Measurements from ENCODE around the gene APBB2. TPM values are rescaled to one million over a fixed set of nuclear protein-coding genes. Genes with fewer than 3 reads are reported as not detected.

The APBB2 gene
- total RNA-seq, 2 experiments from 2014 or later = 0.22 TPM; not detected in 1

DNA sequence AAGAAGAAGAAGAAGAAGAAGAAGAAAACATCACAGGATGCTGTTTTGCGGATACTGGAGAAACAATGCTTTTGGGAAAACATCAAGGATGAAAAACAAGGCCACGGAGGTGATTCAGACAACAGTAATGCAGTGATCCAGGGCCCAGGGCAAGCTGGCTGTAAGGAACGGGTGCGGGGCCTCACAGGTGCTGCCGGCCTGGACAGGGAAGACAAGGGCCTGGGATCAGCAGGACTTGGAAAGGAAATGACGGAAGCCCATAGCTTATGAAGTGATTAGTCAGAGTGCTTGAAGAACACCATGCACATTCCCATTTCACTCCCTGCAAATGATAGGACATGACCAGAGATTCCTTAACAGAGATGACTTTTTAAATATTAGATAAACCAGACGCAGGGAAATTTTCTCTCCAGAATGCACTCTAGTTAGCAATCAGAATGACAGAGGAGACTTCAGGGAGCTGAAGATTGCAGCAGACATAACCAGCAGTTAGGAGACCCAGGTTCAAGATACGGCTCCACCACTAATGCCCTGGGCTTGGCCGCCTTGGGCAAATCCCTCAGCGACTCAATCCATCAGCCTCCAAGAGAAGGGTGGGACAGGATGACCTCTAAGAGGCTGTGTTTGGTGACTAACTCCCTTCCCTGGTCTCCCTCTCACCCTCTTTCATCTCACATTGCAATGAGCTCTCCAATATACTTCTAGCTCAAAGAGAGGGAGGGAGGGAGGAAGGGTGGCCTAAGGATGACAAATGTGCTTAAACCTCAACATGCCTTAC, 54.1 kb downstream of the APBB2 start:
- Mint-ChIP-seq H3K4me3 (no peak overlapping the region), H3K4me1 (ENCODE audit: low read depth) (no peaks in the 10 kb centered on the region), H3K9me3 (no peaks in the 10 kb centered on the region), H3K27ac (no peak overlapping the region), H3K27me3 (peaks cover 30% of the 10 kb centered on the region), H3K36me3 (ENCODE audit: low read depth) (no peaks in the 10 kb centered on the region)
- Histone ChIP-seq H3K36me3 (ENCODE audit: insufficient read depth, low read length) (no peaks in the 10 kb centered on the region), H3K9me3 (ENCODE audit: control insufficient read depth in 1 of 2, insufficient read depth in 1 of 2, low read length in 2 of 2) (no peaks in the 10 kb centered on the region), H3K27ac (ENCODE audit: low read depth in 1 of 2, low read length in 2 of 2) (no peak overlapping the region), H3K27me3 (ENCODE audit: control insufficient read depth in 1 of 2, insufficient read depth in 2 of 2, low read length in 2 of 2) (no peaks in the 10 kb centered on the region), H3K4me1 (ENCODE audit: insufficient read depth, low read length) (no peaks in the 10 kb centered on the region), H3K4me3 (ENCODE audit: low read length) (no peak overlapping the region)
- DNase-seq (no peak), ATAC-seq (ENCODE audit: poor library complexity) (no peak)
- intact Hi-C loops (cut with DNase I, micrococcal nuclease) = no loop called here
- POLR2A ChIA-PET = no interaction called here
- TF ChIP-seq, protein P1, sequence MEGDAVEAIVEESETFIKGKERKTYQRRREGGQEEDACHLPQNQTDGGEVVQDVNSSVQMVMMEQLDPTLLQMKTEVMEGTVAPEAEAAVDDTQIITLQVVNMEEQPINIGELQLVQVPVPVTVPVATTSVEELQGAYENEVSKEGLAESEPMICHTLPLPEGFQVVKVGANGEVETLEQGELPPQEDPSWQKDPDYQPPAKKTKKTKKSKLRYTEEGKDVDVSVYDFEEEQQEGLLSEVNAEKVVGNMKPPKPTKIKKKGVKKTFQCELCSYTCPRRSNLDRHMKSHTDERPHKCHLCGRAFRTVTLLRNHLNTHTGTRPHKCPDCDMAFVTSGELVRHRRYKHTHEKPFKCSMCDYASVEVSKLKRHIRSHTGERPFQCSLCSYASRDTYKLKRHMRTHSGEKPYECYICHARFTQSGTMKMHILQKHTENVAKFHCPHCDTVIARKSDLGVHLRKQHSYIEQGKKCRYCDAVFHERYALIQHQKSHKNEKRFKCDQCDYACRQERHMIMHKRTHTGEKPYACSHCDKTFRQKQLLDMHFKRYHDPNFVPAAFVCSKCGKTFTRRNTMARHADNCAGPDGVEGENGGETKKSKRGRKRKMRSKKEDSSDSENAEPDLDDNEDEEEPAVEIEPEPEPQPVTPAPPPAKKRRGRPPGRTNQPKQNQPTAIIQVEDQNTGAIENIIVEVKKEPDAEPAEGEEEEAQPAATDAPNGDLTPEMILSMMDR (IDR thresholded peaks at IDR 0.05) = no peak
- CTCF ChIA-PET = no interaction called here

DNA sequence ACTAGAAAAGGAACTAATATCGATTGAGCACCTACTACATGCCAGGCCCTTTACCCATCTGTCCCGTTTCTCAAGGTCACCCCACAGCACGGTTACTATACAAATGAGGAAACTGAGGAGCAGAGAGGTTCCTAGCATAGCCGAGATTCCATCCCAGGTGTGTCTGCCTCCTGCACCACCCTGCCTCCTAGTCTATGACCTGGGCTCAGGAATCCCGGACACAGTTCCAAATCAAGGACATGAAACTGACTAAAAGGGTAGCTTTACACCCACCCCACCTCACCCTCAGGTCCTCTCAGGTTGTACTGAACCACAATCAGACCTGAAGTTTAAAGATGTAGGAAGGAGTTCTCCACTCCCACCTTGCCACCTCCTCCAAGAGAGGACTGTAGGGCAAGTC, 55.6 kb downstream of the APBB2 start:
- Histone ChIP-seq H3K9me3 (ENCODE audit: control insufficient read depth in 1 of 2, insufficient read depth in 1 of 2, low read length in 2 of 2) (no peaks in the 10 kb centered on the region), H3K27ac (ENCODE audit: low read depth in 1 of 2, low read length in 2 of 2) (no peak overlapping the region), H3K4me1 (ENCODE audit: insufficient read depth, low read length) (no peaks in the 10 kb centered on the region), H3K36me3 (ENCODE audit: insufficient read depth, low read length) (no peaks in the 10 kb centered on the region), H3K27me3 (ENCODE audit: control insufficient read depth in 1 of 2, insufficient read depth in 2 of 2, low read length in 2 of 2) (no peaks in the 10 kb centered on the region), H3K4me3 (ENCODE audit: low read length) (no peak overlapping the region)
- Mint-ChIP-seq H3K27me3 (peaks cover 32% of the 10 kb centered on the region), H3K4me3 (no peak overlapping the region), H3K27ac (no peak overlapping the region), H3K36me3 (ENCODE audit: low read depth) (no peaks in the 10 kb centered on the region), H3K9me3 (no peaks in the 10 kb centered on the region), H3K4me1 (ENCODE audit: low read depth) (no peaks in the 10 kb centered on the region)
- POLR2A ChIA-PET = no interaction called here
- no peak for DNase-seq
- CTCF ChIA-PET = no interaction called here
- TF ChIP-seq, protein P1 (IDR thresholded peaks at IDR 0.05) = no peak
- intact Hi-C loops (cut with DNase I, micrococcal nuclease) = no loop called here
- no peak for ATAC-seq (ENCODE audit: poor library complexity)

DNA sequence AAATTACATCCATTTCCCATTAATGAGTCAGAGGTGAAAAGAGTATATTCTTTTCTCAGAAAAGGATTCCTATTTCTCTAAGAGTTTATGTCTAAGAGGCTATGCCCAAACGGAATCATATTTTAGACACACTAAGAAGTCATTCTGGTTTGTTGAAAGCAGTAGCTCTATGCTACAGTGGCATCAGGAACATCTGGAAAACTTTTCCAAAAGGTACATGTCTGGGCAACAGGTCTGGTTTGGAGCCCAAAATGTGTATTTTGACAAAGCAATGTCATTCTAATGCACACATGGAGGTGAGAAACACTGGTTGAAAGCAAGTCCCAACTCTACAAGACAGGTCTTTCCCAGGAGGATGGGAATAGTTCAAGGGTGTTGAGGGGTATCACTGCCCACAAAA, 56.1 kb downstream of the APBB2 start:
- ATAC-seq (ENCODE audit: poor library complexity) = no peak
- ChIA-PET POLR2A (no interaction called here), CTCF (no interaction called here)
- intact Hi-C loops (cut with DNase I, micrococcal nuclease) = no loop called here
- H3K27ac Mint-ChIP-seq = no peak overlapping the region
- H3K4me1 Mint-ChIP-seq (ENCODE audit: low read depth) = no peaks in the 10 kb centered on the region
- no peak for DNase-seq
- Histone ChIP-seq H3K27ac (ENCODE audit: low read depth in 1 of 2, low read length in 2 of 2) (no peak overlapping the region), H3K36me3 (ENCODE audit: insufficient read depth, low read length) (no peaks in the 10 kb centered on the region), H3K27me3 (ENCODE audit: control insufficient read depth in 1 of 2, insufficient read depth in 2 of 2, low read length in 2 of 2) (no peaks in the 10 kb centered on the region), H3K4me1 (ENCODE audit: insufficient read depth, low read length) (no peaks in the 10 kb centered on the region), H3K4me3 (ENCODE audit: low read length) (no peak overlapping the region), H3K9me3 (ENCODE audit: control insufficient read depth in 1 of 2, insufficient read depth in 1 of 2, low read length in 2 of 2) (no peaks in the 10 kb centered on the region)
- no peaks in the 10 kb centered on the region for H3K36me3 Mint-ChIP-seq (ENCODE audit: low read depth)
- H3K27me3 Mint-ChIP-seq = peaks cover 35% of the 10 kb centered on the region
- no peaks in the 10 kb centered on the region for H3K9me3 Mint-ChIP-seq
- TF ChIP-seq, protein P1 (IDR thresholded peaks at IDR 0.05) = no peak
- H3K4me3 Mint-ChIP-seq = no peak overlapping the region
